Activated CD4-positive, alpha-beta memory T cell treated with anti-CD3 and anti-CD28 coated beads, Interleukin-2, amount 10 ng/mL, durations not matched to agents 7 days and 5 days (primary cell): ENCODE measurements around the gene CEP85L. TPM values are rescaled to one million over a fixed set of nuclear protein-coding genes. Genes with fewer than 3 reads are reported as not detected.

ENCODE experiments used
- CTCF ChIA-PET: fragments of 350-600 bp; sonication (Branson Sonifier 250); formaldehyde crosslinking; loops from one replicate; lab custom pipeline; 2021; ENCODE audit warnings: antibody characterized with exemption, inconsistent platforms; lab: Charles Lee
- POLR2A ChIA-PET: fragments of 350-600 bp; sonication (Branson Sonifier 250); formaldehyde crosslinking; loops from one replicate; lab custom pipeline; 2021; ENCODE audit warnings: antibody characterized with exemption; lab: Charles Lee
- DNase-seq: peaks from one replicate; pipeline ENCODE4 v3.0.0-alpha.2; 2020
- H3K27ac Mint-ChIP-seq: one replicate; pipeline ENCODE4 v1.8.0; 2021; ENCODE audit warnings: mild to moderate bottlenecking, mixed read lengths
- H3K27me3 Mint-ChIP-seq: one replicate; pipeline ENCODE4 v1.8.0; 2021; ENCODE audit warnings: mixed read lengths
- H3K36me3 Mint-ChIP-seq: one replicate; pipeline ENCODE4 v1.8.0; 2021; ENCODE audit warnings: low read depth, mixed read lengths
- H3K4me1 Mint-ChIP-seq: one replicate; pipeline ENCODE4 v1.8.0; 2021; ENCODE audit warnings: mixed read lengths
- H3K4me3 Mint-ChIP-seq: one replicate; pipeline ENCODE4 v1.8.0; 2021; ENCODE audit warnings: mild to moderate bottlenecking, mixed read lengths
- H3K9me3 Mint-ChIP-seq: one replicate; pipeline ENCODE4 v1.8.0; 2021; ENCODE audit warnings: mixed read lengths
- total RNA-seq, 2 experiments: library from RNA; stranded (reverse); gene quantifications; one replicate each; pipeline ENCODE4 v1.2.3, GENCODE V29; 2021

Gene CEP85L
- total RNA-seq, 2 experiments from 2014 or later: 36.2 to 38.0 TPM

- Mint-ChIP-seq H3K4me3 (peak overlapping the region; percentile 61), H3K36me3 (peaks cover 10% of the 10 kb centered on the region), H3K4me1 (peaks cover 22% of the 10 kb centered on the region), H3K27ac (peak overlapping the region; percentile 88), H3K27me3 (no peaks in the 10 kb centered on the region), H3K9me3 (no peaks in the 10 kb centered on the region)
- no peak for DNase-seq
- POLR2A ChIA-PET: interaction anchor here (1.2 to 2.0 kb wide), 3 partner anchors 149 to 336 kb away, joined by 3 to 5 read pairs (median 4); partner anchors contain the start of gene ASF1A
- CTCF ChIA-PET: interaction anchor here (0.6 to 2.1 kb wide), 2 partner anchors 22 to 969 kb away, joined by 3 to 5 read pairs; no protein-coding TSS in a partner anchor
These were observed 92.8 kb downstream of the CEP85L start for GRCh38 chr6:118558464-118559217.

- CTCF ChIA-PET: interaction anchor here (1.2 kb wide), 1 partner anchor 9 kb away, joined by 3 read pairs; no protein-coding TSS in a partner anchor
- Mint-ChIP-seq H3K9me3 (no peaks in the 10 kb centered on the region), H3K27ac (no peak overlapping the region), H3K4me3 (no peak overlapping the region), H3K27me3 (no peaks in the 10 kb centered on the region), H3K36me3 (peaks cover 10% of the 10 kb centered on the region), H3K4me1 (peaks cover 22% of the 10 kb centered on the region)
- POLR2A ChIA-PET: no interaction called here
- DNase-seq: no peak
These were observed 96.7 kb downstream of the CEP85L start for GRCh38 chr6:118554698-118555097.

DNA sequence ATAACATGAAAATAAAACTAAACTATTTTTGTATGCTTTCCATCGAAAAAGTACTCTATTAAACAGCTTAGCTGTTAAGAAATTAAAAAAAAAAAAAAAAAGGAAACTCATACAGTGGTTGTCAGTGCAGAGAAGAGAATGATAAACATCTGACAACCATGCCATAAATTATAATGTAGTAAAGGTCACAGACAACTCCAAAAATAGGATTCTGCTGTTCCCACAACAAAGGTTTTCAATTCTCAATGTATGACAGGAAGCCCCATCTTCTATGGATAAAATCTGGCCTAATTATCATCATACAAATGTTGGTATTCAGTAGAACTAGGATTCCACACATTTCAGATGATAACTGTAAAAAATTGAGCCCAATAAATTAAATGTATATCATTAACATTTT, 98.3 kb downstream of the CEP85L start:
- Mint-ChIP-seq H3K4me3 (no peak overlapping the region), H3K27me3 (no peaks in the 10 kb centered on the region), H3K4me1 (peaks cover 9% of the 10 kb centered on the region), H3K36me3 (peaks cover 10% of the 10 kb centered on the region), H3K27ac (no peak overlapping the region), H3K9me3 (no peaks in the 10 kb centered on the region)
- ChIA-PET CTCF (interaction anchor here (0.6 kb wide), 1 partner anchor 72 kb away, joined by 3 read pairs; no protein-coding TSS in a partner anchor), POLR2A (interaction anchor here (0.6 kb wide), 1 partner anchor 375 kb away, joined by 3 read pairs; no protein-coding TSS in a partner anchor)
- no peak for DNase-seq

- DNase-seq: no peak
- Mint-ChIP-seq H3K4me1 (peaks cover 9% of the 10 kb centered on the region), H3K36me3 (peaks cover 7% of the 10 kb centered on the region), H3K4me3 (no peak overlapping the region), H3K27me3 (no peaks in the 10 kb centered on the region), H3K9me3 (no peaks in the 10 kb centered on the region), H3K27ac (no peak overlapping the region)
- POLR2A ChIA-PET: no interaction called here
- CTCF ChIA-PET: no interaction called here
These were observed 100.0 kb downstream of the CEP85L start for GRCh38 chr6:118551063-118552053.

GRCh38 chr6:118548613-118549012, 102.8 kb downstream of the CEP85L start:
- H3K27me3 Mint-ChIP-seq: no peaks in the 10 kb centered on the region
- POLR2A ChIA-PET: no interaction called here
- DNase-seq: no peak
- peaks cover 14% of the 10 kb centered on the region for H3K4me1 Mint-ChIP-seq
- CTCF ChIA-PET: no interaction called here
- H3K4me3 Mint-ChIP-seq: no peak overlapping the region
- no peaks in the 10 kb centered on the region for H3K9me3 Mint-ChIP-seq
- peaks cover 8% of the 10 kb centered on the region for H3K36me3 Mint-ChIP-seq
- H3K27ac Mint-ChIP-seq: no peak overlapping the region

DNA sequence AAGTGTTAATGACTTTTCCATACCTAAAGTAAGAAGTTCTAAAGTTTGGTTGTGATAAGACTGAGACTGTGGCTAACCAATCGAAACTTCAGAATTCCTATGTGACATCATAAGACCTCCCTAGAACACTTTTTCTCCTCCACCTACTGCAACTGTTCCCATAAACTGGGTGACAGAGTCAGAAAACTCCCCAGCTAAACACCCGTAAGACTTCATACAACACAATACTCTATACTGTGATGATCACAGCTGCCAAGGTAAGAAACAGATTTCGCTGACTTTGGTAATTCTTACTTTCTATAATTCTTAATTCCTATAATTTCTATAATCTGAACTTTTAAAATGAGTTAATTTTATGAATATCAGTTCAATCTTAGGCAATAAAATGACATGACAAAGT, 103.3 kb downstream of the CEP85L start, which contains the start of gene PLN:
TSS of gene PLN (plus strand) at position 161 of the 400 bp plus-strand sequence. CDS start 10,626 bp downstream, outside the sequence.
- DNase-seq: no peak
- Mint-ChIP-seq H3K4me1 (peaks cover 14% of the 10 kb centered on the region), H3K9me3 (no peaks in the 10 kb centered on the region), H3K27me3 (no peaks in the 10 kb centered on the region), H3K27ac (no peak within 1 kb of the TSS), H3K36me3 (peaks cover 10% of the 10 kb centered on the region), H3K4me3 (no peak within 1 kb of the TSS)
- ChIA-PET CTCF (interaction anchor here (0.5 kb wide), 1 partner anchor 221 kb away, joined by 4 read pairs; no protein-coding TSS in a partner anchor), POLR2A (no interaction called here)

GRCh38 chr6:118546880-118547218, 104.5 kb downstream of the CEP85L start:
- peaks cover 17% of the 10 kb centered on the region for H3K36me3 Mint-ChIP-seq
- H3K4me1 Mint-ChIP-seq: peaks cover 14% of the 10 kb centered on the region
- H3K27me3 Mint-ChIP-seq: no peaks in the 10 kb centered on the region
- ChIA-PET CTCF (interaction anchor here (1.1 to 1.4 kb wide), 2 partner anchors 19 to 569 kb away, joined by 3 to 5 read pairs; no protein-coding TSS in a partner anchor), POLR2A (no interaction called here)
- H3K27ac Mint-ChIP-seq: no peak overlapping the region
- no peak for DNase-seq
- H3K4me3 Mint-ChIP-seq: no peak overlapping the region
- no peaks in the 10 kb centered on the region for H3K9me3 Mint-ChIP-seq

DNA sequence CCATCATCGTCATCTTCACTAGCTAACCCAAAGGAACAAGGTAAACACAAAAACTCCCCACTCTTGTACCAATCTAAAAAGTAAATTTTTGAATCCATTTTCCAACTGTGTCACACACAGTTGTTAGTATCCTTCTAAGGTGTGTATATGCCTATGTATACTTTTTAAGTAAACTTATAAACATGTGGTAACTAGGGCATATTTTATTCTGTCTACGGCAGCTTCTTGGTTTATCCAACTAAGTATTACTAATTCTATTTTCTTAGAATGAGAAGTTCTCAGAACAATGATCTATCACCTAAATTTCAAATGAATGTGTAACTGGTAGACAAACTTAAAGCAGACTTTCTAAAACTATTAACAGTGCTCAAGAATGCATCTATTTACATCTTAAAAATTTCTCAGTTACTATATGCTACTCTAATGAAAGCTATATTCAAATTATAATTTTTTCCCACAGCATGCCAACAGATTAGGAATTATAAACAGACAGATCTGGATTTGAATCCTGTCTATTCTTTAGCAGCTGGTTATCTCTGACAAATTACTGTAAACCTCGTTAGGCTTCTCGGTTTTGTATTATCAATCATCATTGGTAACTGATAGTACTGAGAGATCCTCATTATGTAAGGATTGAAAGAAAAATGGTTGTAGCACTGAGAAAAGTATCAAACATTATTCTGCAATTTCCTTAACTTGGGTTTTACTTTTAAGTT, 105.1 kb downstream of the CEP85L start:
- Mint-ChIP-seq H3K4me3 (no peak overlapping the region), H3K9me3 (no peaks in the 10 kb centered on the region), H3K27ac (no peak overlapping the region), H3K4me1 (peaks cover 14% of the 10 kb centered on the region), H3K36me3 (peaks cover 17% of the 10 kb centered on the region), H3K27me3 (no peaks in the 10 kb centered on the region)
- ChIA-PET CTCF (interaction anchor here (1.1 to 1.5 kb wide), 4 partner anchors 8 to 569 kb away, joined by 3 to 5 read pairs (median 3); no protein-coding TSS in a partner anchor), POLR2A (no interaction called here)
- DNase-seq: no peak

- H3K36me3 Mint-ChIP-seq: peaks cover 17% of the 10 kb centered on the region
- no peak for DNase-seq
- H3K27ac Mint-ChIP-seq: no peak overlapping the region
- no peak overlapping the region for H3K4me3 Mint-ChIP-seq
- H3K4me1 Mint-ChIP-seq: peaks cover 12% of the 10 kb centered on the region
- POLR2A ChIA-PET: no interaction called here
- no peaks in the 10 kb centered on the region for H3K27me3 Mint-ChIP-seq
- H3K9me3 Mint-ChIP-seq: no peaks in the 10 kb centered on the region
- CTCF ChIA-PET: no interaction called here
These were observed 107.3 kb downstream of the CEP85L start for GRCh38 chr6:118544105-118544504.

DNA sequence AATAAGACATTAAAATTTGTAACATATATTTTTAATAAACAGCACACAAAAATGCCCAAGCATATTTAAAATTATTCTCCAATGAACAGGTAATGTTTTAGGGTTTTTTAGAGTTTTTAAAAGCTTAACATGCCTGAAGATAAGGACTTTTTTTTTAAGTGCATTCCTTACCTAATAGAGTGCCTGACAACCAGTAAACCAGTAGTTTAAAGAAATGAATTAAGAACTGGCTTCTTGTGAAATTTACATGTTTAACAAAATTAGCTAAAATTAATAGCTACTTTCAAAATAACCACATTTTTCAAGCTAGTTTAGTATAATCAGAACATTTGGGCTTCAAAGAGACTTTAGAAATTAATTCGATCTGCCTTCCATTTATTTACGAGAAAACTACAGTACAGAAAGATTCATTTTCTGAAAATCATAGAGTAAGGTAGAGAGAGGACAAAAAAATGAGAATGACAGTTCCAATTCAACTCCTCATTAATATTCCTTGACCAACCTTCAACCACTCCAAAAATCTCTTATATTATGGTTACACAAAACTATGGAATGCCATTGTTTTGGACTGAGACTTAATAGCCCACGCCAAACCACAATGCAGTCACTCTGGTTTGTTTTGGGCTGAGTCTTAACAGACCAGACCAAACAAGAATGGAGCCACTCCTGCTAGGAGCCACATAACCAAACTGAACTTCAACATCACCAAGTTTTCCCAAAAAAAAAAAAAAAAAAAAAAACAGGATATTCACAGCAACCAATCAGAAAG, 109.0 kb downstream of the CEP85L start:
- H3K4me1 Mint-ChIP-seq: peaks cover 7% of the 10 kb centered on the region
- CTCF ChIA-PET: no interaction called here
- no peak overlapping the region for H3K27ac Mint-ChIP-seq
- no peaks in the 10 kb centered on the region for H3K9me3 Mint-ChIP-seq
- POLR2A ChIA-PET: no interaction called here
- no peak overlapping the region for H3K4me3 Mint-ChIP-seq
- no peak for DNase-seq
- H3K27me3 Mint-ChIP-seq: no peaks in the 10 kb centered on the region
- H3K36me3 Mint-ChIP-seq: peaks cover 17% of the 10 kb centered on the region

DNA sequence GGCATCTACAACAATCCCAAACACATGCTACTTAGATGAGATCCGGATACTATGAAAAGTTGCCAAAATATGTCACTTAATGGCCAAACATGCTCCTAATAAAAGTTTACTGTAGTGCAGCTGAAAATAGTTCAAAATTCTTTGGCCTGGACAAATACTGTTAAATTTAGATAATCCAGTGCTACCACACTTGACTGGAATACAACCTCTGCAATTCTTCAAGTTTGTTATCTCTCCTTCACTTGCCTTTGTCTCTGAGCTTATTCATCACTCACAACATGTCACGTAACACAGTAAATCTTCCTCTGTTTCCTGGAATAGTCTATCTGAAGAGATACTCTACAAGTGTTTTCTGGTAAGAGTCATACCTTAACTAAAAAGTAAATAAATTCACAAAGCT, 113.8 kb downstream of the CEP85L start:
- Mint-ChIP-seq H3K9me3 (peaks cover 2% of the 10 kb centered on the region), H3K27me3 (no peaks in the 10 kb centered on the region), H3K36me3 (peaks cover 12% of the 10 kb centered on the region), H3K4me3 (no peak overlapping the region), H3K4me1 (peaks cover 2% of the 10 kb centered on the region), H3K27ac (no peak overlapping the region)
- no peak for DNase-seq
- ChIA-PET CTCF (no interaction called here), POLR2A (no interaction called here)

GRCh38 chr6:118536478-118536877, 114.9 kb downstream of the CEP85L start:
- POLR2A ChIA-PET: no interaction called here
- Mint-ChIP-seq H3K4me1 (peaks cover 2% of the 10 kb centered on the region), H3K36me3 (peaks cover 18% of the 10 kb centered on the region), H3K27ac (no peak overlapping the region), H3K4me3 (no peak overlapping the region), H3K27me3 (no peaks in the 10 kb centered on the region), H3K9me3 (peaks cover 4% of the 10 kb centered on the region)
- CTCF ChIA-PET: no interaction called here
- no peak for DNase-seq
